LoVo (cell line): ENCODE data around the gene ARPC5L.
"Not testable (repeated sequence)": the region's sequence is repeated elsewhere in the genome, so short reads cannot be mapped to it uniquely, and the experiment has no call there.

Experiments used
- DNase-seq: peaks from one replicate; pipeline ENCODE4 v3.0.0-alpha.2; 2016; ENCODE audit warnings: low spot score

Gene ARPC5L

DNA sequence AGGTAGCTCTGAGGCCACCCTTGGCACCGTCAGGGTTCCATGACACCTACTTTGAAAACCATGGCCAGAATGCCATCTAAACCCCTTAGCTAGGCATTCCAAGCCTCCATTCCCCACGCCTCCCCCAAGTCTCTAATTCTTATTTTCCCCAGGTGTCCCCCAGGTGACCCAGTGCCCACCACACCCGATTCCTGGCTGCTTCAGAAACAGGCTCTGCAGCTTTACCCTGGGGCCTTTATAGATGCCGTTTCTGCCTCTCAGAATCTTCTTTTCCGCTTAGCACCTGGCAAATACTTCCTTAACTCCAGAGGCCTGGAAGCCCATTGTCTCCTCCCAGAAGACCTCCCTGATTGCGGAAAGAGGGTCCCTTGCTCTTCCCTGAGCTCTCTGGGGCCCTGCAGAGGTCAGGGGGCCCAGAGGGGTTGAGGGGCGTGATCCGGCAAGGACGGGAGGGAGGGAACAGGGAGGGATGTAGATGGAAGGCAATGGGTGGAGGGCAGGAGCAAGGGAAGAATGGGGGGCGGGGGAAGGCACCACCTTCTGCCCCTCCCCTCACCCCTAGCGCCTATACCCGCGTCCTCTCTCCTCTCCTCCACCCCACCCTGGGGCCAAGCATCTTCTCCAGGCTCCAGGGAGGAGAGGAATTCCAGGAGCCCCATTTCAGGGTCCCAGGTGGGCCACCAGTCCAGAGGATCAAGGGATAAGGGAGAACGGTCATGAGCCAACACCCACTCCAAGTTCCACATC is 20.7 kb upstream of the ARPC5L start:
- DNase-seq: no peak

DNA sequence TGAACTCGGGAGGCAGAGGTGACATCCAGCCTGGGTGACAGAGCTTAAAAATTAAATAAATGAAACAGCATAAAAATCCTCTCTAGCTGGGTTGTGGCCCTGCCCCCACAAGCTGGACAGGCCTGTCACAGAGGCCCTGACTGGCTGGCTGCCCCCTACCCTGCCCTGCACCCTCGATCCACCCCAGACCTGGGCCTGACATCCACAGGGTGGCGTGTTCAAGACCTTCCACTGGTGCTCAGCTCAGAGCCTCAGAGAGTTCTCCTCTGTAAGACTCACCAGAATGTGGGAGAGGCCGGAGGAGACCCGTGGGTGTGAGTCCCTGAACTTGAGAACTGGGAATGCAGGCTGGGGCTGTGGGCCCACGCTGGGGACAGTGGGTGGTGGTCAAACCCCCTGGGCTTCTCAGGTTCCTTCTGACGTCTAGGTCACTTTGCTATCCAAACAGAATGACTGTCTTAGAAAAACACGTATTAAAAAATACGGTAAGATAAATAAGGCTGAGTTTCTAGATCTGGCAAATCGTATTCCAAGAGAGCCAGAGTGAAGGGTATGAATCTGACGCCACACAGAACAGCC is 18.4 kb upstream of the ARPC5L start:
- DNase-seq: no peak

DNA sequence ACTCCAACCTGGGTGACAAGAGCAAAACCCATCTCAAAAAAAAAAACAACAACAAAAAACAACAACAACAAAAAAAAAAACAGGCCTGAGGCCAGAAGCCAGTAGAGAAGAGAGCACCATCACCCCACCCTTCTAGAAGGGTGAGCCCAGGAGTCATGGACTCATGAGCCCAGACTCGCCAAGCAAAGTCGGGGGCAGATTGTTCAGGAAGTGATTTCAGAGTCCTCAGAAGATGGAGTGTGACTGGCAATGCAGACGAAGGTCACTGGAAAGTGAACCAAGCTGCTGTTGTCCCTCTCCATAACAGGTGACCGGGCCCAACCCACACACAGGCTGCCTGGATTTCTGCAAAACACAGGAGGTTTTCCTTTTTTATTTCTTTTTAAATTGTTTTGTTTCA is 17.6 kb upstream of the ARPC5L start:
- no peak for DNase-seq

- not testable (repeated sequence) for DNase-seq
Measured at GRCh38 chr9:124846467-124846866, 15.5 kb upstream of the ARPC5L start.

DNA sequence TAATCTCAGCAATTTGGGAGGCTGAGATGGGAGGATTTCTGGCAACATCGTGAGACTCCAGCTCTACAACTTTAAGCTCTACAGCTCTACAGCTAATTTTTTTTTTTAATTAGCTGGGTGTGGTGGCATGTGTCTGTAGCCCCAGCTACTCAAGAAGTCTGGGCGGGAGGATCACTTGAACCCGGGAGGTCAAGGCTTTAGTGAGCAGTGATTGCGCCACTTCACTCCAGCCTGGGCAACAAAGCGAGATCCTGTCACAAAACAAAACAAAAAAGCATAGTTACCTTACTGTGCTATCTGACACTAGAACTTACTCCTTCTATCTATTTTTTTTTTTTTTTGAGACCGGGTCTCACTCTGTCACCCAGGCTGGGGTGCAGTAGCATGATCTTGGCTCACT is 15.0 kb upstream of the ARPC5L start:
- no peak for DNase-seq

- DNase-seq: no peak
Measured at GRCh38 chr9:124849801-124850200, 12.1 kb upstream of the ARPC5L start.

DNA sequence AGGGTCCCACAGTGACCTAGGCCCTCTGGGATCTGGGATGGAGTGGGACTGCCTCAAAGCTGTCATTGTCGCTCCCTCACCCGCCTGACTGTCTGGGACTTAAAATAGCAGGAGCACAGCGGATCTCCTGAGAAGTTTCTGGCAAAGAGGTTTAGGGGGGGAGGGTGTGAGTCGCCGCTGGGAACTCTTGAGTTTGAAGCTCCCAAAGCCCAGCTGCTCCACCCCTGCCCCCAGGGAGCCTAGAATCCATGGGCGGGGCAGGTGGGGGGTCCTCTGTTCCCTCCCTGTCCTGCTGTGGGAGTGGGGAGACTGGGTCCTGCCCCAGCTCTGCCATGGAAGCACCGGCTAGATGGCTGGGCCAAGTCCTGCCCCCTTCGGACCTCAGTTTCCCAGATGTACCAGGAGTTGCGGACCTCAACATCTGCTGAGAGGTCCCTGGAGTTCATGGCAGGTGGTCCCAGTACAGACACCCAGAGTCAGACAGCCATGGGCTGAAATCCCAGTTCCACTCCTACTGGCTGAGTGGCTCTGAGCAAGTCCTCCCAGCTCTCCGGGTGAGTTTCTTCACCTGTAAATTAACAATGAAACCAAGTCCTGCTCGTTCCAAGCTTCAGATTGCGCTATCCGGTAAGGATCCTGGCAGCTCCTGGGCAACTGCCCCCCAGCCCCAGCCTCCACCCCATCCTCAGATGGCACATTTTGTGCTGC is 9.7 kb upstream of the ARPC5L start:
- DNase-seq: no peak

GRCh38 chr9:124852829-124853531 is 8.9 kb upstream of the ARPC5L start, which contains the start of gene WDR38:
Gene WDR38, plus strand, starts transcription at chr9:124853460. Its CDS starts 72 bp downstream, at chr9:124853532.
- DNase-seq: peak; percentile 84

- DNase-seq: no peak
Measured at GRCh38 chr9:124853605-124854143, 8.3 kb upstream of the ARPC5L start.

DNA sequence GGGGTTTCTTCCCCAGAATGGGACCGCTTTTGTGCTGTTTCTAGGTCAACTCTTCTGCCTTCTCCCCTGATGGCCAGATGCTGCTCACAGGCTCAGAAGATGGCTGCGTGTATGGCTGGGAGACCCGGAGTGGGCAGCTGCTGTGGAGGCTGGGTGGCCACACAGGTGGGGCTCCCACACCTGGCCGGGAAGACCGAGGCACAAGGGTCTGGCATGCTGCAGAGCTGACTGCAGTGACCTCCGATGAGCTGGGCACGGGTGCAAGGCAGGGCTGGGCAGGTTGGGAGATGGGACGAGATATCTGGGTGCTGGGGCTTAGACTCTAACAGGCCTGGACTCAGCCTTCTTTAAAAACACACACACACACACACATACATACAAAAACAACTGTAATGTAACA is 7.8 kb upstream of the ARPC5L start:
- DNase-seq: no peak

GRCh38 chr9:124854822-124855221 is 7.1 kb upstream of the ARPC5L start:
- no peak for DNase-seq

- no peak for DNase-seq
Measured at GRCh38 chr9:124855566-124855943, 6.4 kb upstream of the ARPC5L start.

- DNase-seq: peak; percentile 46
Measured at GRCh38 chr9:124855944-124856765, 5.8 kb upstream of the ARPC5L start.

DNA sequence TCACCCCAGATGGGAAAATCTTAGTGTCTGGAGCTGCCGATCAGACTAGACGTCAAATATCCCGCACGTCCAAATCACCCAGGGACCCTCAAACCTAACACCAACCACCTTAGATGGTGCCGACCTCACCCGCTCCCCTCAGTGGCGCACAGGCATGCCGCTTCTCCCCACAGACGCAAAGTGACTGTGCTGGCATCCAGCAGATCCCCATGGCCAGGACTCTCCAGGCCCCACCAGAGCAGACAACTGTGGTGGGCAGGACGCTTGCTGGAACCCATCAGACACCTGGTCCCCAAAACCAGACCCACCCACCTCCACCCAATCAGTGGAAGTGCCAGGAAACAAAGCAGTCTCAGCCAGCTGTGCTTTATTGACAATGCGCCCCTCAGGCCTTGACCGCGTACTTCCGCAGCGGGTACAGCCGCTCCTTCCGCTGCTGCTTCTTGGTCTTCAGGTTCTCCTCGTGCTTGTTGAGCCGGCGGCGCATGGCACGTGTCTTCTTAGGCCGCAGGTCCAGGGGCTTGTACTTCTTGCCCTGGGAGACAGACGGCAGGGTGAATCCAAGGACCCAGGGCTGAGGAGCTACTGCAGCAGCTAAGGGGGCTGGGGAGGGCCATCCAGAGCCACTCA is 4.3 kb upstream of the ARPC5L start:
- DNase-seq: no peak

GRCh38 chr9:124858330-124859046 is 3.4 kb upstream of the ARPC5L start:
- no peak for DNase-seq

- no peak for DNase-seq
Measured at GRCh38 chr9:124859803-124860581, 1.9 kb upstream of the ARPC5L start.

DNA sequence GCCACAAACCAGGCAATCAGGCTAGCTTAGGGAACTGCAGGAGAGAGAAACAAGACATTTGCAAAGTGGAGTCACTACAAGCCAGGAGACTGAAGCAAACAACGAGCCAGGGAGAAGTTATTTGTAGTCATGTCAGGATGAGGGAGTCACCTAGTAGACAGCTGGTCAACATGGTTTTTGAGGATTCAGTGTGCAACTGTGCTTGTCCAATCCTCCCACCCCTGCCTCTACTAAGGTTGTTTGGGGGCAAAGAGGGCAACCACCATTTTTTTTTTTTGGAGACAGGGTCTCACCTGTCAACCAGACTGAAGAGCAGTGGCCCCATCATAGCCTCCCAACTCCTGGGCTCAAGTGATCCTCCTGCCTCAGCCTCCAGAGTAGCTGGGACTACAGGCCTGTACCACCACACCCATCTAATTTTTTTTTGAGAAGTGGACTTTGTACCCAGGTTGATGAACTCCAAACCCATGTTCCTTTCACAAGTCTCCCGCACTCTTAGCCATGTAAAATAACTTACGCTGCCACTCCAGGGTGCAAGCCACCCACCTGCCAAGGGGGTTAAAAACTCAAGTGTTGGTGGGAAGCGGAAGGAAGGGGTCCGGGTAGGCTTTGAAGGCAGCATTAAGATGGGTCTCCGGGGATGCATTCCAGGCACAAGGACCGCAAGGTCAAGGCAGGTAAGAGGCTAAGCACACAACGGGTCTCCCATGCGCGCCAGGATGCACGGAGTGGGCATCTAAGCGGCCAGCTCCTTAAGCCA is 1.2 kb upstream of the ARPC5L start:
- DNase-seq: peak; percentile 22

DNA sequence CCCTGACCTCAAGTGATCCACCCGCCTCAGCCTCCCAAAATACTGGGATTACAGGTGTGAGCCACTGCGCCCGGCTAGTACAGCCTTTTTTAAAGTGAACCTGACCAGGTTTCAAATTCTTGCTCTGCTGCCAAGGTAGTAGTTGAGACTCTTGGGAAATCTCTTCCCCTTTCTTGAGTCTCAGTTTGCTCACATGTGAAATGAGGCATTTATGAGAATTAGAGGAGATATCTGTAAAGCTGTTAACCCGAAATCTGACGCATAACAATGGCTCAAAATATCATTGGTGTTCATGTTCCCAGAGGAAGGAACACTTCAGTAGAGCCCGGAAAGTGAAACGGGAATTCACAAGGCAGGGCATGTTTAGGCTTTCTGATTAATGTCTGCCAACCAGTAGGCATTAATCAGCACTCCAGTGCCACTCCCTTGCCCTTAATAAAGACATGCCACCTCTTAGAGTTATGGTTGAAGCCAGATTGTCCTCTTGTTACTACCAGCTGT is 1.5 kb downstream of the ARPC5L start:
- DNase-seq: no peak
